WI38 (cell line): ENCODE data around the gene ZBTB18.

Source experiments
- H3K4me3 ChIP-seq: 2 replicates; pipeline ENCODE4 v1.5.1; 2011; ENCODE audit warnings: low read depth, mild to moderate bottlenecking, control low read depth, low read length
- TF ChIP-seq, protein P1 (sequence below): IDR thresholded peaks from 2 replicates; pipeline ENCODE4 v1.5.1; 2012; ENCODE audit warnings: low read depth, mild to moderate bottlenecking, control low read depth, low read length

ZBTB18 gene

DNA sequence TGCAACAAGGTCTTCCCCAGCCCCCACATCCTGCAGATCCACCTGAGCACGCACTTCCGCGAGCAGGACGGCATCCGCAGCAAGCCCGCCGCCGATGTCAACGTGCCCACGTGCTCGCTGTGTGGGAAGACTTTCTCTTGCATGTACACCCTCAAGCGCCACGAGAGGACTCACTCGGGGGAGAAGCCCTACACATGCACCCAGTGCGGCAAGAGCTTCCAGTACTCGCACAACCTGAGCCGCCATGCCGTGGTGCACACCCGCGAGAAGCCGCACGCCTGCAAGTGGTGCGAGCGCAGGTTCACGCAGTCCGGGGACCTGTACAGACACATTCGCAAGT lies 3.8 kb downstream of the ZBTB18 start:
- TF ChIP-seq, protein P1, sequence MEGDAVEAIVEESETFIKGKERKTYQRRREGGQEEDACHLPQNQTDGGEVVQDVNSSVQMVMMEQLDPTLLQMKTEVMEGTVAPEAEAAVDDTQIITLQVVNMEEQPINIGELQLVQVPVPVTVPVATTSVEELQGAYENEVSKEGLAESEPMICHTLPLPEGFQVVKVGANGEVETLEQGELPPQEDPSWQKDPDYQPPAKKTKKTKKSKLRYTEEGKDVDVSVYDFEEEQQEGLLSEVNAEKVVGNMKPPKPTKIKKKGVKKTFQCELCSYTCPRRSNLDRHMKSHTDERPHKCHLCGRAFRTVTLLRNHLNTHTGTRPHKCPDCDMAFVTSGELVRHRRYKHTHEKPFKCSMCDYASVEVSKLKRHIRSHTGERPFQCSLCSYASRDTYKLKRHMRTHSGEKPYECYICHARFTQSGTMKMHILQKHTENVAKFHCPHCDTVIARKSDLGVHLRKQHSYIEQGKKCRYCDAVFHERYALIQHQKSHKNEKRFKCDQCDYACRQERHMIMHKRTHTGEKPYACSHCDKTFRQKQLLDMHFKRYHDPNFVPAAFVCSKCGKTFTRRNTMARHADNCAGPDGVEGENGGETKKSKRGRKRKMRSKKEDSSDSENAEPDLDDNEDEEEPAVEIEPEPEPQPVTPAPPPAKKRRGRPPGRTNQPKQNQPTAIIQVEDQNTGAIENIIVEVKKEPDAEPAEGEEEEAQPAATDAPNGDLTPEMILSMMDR: no peak
- H3K4me3 ChIP-seq: no peak overlapping the region

DNA sequence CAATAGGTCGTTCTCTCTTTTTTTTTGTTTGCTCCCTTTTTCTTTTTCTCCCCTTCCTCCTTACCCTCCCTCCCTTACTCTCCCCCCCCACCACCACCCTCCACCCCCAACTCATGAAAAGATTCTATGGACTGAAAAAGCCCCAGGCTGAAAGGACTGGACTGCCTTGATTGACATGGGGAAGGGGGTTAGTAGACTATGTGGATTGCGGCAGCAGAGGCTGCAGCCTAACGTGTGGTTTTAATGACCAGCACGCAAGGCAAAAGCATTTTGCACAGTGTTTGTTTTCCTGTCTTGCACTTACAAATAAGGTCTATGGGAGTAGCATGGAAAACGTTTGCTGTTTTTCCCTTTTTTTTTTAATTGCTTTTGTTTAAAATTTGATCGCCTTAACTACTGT lies 5.5 kb downstream of the ZBTB18 start:
- H3K4me3 ChIP-seq: no peak overlapping the region
- TF ChIP-seq, protein P1: no peak

DNA sequence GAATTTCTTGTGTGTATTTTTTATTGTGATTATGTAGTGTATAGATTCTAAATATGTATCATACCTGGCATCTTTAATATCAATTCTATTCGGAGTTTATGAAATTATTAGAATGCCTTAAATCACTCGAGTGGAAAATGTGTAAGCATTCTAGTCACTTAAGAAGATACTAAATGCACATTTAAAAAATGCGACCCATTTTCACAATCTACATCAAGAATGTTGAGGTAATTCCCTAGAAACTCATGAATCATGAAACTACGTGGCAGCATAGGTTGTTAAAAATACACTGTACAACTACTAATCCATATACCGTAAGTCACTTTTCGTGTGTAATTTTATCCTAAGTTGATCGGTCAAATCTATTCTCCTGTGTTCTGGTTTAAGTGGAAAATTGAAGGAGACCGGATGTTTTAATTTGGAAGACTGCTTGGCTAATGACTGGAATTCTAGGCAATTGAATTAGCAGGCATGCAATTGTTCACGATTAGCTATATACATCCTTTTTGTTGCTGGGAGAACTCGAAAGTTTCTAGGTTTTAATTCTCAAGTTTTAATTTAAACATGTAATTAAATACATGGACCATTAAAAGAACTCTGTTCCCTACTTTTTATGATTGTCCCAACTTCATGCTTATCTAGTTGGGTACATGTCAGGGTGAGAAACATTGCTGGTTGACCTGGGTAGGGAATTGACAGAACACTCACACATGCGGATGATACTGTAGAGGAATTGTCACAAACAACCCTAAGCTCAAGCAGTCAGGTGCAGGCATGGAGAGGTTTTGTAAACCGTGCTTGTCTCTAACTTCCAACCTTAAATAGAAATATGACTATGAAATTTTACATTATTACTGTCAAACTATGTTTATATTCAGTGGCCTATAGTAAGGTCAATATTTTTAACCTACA lies 6.6 kb downstream of the ZBTB18 start:
- H3K4me3 ChIP-seq: no peak overlapping the region
- TF ChIP-seq, protein P1: no peak

DNA sequence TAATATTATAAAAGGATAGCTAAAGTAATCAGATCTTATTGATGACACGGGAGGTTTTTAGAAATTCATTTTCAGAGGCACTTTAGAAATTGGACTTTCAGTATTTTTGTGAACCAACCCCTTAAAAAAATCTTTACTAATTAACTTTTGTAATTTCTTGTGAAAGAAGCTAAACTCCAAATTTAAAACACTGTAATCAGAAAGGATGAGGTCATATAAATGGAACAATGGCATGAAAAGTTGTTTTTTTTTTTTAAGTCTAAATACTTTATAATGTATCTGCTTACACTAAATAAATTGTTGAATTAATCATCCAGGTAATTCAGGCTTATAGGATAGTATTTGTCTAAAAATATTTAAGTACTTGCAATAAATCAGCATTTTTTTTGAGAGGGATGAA lies 9.0 kb downstream of the ZBTB18 start:
- TF ChIP-seq, protein P1: no peak
- no peak overlapping the region for H3K4me3 ChIP-seq

DNA sequence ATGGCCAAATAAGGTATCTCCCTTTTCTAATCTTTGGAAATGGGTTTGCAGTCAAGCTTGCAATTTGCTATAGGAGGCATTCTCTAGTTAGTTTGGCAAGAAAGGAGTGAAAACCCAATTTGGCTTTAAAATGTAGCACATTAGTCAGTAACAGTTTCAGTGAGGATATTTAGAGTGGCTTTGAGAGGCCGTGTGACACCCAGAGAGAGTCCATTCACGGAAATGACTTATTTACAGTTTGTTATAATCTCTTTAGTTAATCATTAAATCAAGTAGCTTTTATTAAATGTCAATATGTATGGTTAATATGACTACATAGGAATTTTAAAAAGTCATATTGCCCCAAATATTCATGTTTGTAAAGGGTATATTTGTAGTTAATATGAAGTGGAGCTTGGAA lies 9.6 kb downstream of the ZBTB18 start:
- TF ChIP-seq, protein P1: no peak
- H3K4me3 ChIP-seq: no peak overlapping the region

DNA sequence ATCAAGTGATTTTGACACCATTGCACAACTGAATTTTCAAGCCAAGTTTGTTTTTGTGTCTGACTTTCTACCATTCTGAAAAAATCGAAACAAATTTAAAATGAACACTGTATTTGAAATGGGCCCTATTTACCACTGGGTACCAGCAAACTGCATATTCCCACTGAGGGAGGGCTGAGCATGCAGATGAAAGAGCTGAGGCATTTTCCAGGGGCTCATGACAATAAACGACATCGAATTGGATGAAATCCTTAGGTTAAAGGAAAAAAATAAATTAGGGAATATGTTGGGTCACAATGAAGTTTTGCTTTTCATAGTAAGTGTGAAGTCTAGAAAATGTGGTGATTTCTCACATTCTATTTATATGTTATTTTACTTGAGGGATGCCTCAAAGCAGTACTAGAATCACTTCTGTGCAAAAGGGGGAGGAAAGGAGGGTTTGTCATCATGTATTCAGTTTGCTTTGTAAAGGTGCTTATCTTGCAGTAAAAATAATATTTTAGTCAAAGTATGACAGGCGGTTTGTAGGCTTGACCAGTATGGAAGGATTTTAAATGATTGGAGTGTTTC lies 11.2 kb downstream of the ZBTB18 start:
- H3K4me3 ChIP-seq: no peak overlapping the region
- TF ChIP-seq, protein P1: no peak

DNA sequence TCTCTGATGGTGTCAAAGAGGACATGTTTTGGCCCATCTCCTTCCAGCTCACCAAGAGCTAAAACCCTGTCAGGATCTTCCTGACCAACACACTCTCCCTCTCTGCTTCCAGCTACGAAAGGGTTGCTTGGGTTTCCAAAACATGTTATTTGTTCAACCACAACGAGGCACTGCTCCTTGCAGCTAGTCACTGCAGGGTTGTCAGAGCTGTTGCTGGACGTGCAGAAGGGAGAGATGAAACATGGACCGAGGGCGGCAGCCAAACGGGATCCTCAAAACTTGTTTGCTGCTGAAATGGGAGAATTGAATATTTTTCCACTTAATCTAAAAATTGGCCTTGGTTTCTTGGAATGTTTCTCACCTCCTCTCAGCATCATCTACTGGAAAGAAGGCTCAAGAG lies 12.4 kb downstream of the ZBTB18 start:
- H3K4me3 ChIP-seq: no peak overlapping the region
- TF ChIP-seq, protein P1: no peak
